GM10266 (cell line): ENCODE results near the gene TAF6L.
"Not testable (repeated sequence)": the region's sequence is repeated elsewhere in the genome, so short reads cannot be mapped to it uniquely, and the experiment has no call there.

Experiments
- DNase-seq: peaks from one replicate; pipeline ENCODE4 v3.0.0; 2012; ENCODE audit errors: extremely low spot score
- CTCF ChIP-seq: IDR thresholded peaks from 2 replicates; pipeline ENCODE4 v1.5.1; 2012; ENCODE audit warnings: mild to moderate bottlenecking, low read depth; ENCODE audit not compliant: control insufficient read depth, insufficient read depth; ENCODE audit errors: missing control alignments

TAF6L gene

GRCh38 chr11:62810748-62811147, 39.6 kb downstream of the TAF6L start:
- no peak for TF ChIP-seq CTCF

GRCh38 chr11:62811659-62812058, 40.5 kb downstream of the TAF6L start:
- no peak for TF ChIP-seq CTCF
- no peak for DNase-seq

More at GRCh38 chr11:62810748-62811147, 39.6 kb downstream of the TAF6L start:
- no peak for DNase-seq

- DNase-seq = no peak
- TF ChIP-seq CTCF = no peak
These were observed 45.4 kb downstream of the TAF6L start for GRCh38 chr11:62816557-62816956.

GRCh38 chr11:62817129-62817528, 45.9 kb downstream of the TAF6L start:
- TF ChIP-seq CTCF = no peak
- DNase-seq = no peak

GRCh38 chr11:62823677-62824076, 52.5 kb downstream of the TAF6L start:
- no peak for DNase-seq
- TF ChIP-seq CTCF = no peak

- not testable (repeated sequence) for DNase-seq
These were observed 56.9 kb downstream of the TAF6L start for GRCh38 chr11:62828130-62828529.

- DNase-seq = no peak
- no peak for TF ChIP-seq CTCF
These were observed 59.8 kb downstream of the TAF6L start for GRCh38 chr11:62830904-62831519.
